ENCODE results near the gene HMGXB4.

The HMGXB4 gene

DNA sequence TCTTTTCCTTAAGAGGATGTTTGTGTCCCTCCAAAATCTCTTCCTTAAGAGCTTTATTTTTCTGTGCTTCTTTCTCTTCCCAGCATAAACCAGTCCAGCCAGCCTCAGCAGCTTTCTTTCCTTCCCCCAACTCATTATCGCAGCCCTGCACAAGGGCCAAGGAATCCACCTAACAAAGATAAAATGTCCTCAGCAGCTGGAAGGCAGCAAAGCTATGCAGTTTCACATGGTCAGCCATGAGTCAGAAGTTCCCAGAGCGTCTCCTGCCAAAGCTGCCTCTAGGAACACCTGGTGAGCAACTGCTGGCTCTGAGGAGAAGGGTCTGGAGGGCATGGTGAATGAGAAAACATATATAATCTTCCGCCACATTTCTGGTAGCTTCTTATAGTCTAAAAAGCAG lies 45.3 kb upstream of the HMGXB4 start:
- Histone ChIP-seq H3F3A (ENCODE audit: insufficient read depth) (no peaks in the 10 kb centered on the region), H3K9me3 (ENCODE audit: insufficient read depth, low read length) (no peaks in the 10 kb centered on the region), H3K27ac (ENCODE audit: low read depth, low read length) (no peak overlapping the region), H3K9me2 (replicated peaks; ENCODE audit: insufficient read depth, low read length) (no peaks in the 10 kb centered on the region), H2AFZ (ENCODE audit: low read depth, low read length, severe bottlenecking) (no peak overlapping the region), H3K4me3 (ENCODE audit: insufficient read depth, low read length, poor library complexity, severe bottlenecking) (no peak overlapping the region), H3K4me2 (ENCODE audit: low read depth, low read length, poor library complexity, severe bottlenecking) (no peak overlapping the region), H3K79me2 (ENCODE audit: insufficient read depth, low read length) (no peaks in the 10 kb centered on the region), H3K36me3 (ENCODE audit: low read length) (no peaks in the 10 kb centered on the region), H4K20me1 (ENCODE audit: low read depth, low read length) (no peaks in the 10 kb centered on the region), H3K27me3 (ENCODE audit: low read length) (no peaks in the 10 kb centered on the region), H3K9ac (ENCODE audit: low read length) (no peak overlapping the region)
- TF ChIP-seq, protein P1, sequence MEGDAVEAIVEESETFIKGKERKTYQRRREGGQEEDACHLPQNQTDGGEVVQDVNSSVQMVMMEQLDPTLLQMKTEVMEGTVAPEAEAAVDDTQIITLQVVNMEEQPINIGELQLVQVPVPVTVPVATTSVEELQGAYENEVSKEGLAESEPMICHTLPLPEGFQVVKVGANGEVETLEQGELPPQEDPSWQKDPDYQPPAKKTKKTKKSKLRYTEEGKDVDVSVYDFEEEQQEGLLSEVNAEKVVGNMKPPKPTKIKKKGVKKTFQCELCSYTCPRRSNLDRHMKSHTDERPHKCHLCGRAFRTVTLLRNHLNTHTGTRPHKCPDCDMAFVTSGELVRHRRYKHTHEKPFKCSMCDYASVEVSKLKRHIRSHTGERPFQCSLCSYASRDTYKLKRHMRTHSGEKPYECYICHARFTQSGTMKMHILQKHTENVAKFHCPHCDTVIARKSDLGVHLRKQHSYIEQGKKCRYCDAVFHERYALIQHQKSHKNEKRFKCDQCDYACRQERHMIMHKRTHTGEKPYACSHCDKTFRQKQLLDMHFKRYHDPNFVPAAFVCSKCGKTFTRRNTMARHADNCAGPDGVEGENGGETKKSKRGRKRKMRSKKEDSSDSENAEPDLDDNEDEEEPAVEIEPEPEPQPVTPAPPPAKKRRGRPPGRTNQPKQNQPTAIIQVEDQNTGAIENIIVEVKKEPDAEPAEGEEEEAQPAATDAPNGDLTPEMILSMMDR (IDR thresholded peaks at IDR 0.05; ENCODE audit: insufficient read depth, low read length, poor library complexity, severe bottlenecking), result no peak
- no peak for TF ChIP-seq EZH2phosphoT487 (conservative IDR thresholded peaks at IDR 0.05; ENCODE audit: low read length)

DNA sequence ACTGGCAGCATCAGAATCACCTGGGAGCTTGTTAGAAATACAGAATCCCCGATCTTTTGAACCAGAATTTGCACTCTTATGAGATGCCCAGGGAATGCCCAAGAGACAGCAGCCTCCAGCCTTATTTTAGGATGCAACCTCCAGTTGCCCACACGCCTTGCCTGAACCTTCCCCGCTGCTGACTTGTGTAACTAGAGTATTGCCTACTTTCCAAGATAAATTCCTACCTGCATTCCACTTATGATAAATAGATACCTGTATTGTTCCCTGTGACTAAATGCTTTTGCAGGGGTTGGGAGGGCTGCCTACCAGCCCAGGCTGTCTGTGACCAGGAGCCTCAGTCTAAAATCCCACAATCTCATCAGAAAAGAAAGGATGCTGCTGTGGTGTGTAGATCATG lies 44.3 kb upstream of the HMGXB4 start:
- no peaks in the 10 kb centered on the region for H3K9me3 ChIP-seq (ENCODE audit: insufficient read depth, low read length)
- H2AFZ ChIP-seq (ENCODE audit: low read depth, low read length, severe bottlenecking), result no peak overlapping the region
- H3K27me3 ChIP-seq (ENCODE audit: low read length), result no peaks in the 10 kb centered on the region
- H3K9ac ChIP-seq (ENCODE audit: low read length), result no peak overlapping the region
- no peak for TF ChIP-seq EZH2phosphoT487 (conservative IDR thresholded peaks at IDR 0.05; ENCODE audit: low read length)
- TF ChIP-seq, protein P1 (IDR thresholded peaks at IDR 0.05; ENCODE audit: insufficient read depth, low read length, poor library complexity, severe bottlenecking), result no peak
- H3K9me2 ChIP-seq (replicated peaks; ENCODE audit: insufficient read depth, low read length), result no peaks in the 10 kb centered on the region
- H3K79me2 ChIP-seq (ENCODE audit: insufficient read depth, low read length), result no peaks in the 10 kb centered on the region
- no peak overlapping the region for H3K4me3 ChIP-seq (ENCODE audit: insufficient read depth, low read length, poor library complexity, severe bottlenecking)
- no peak overlapping the region for H3K27ac ChIP-seq (ENCODE audit: low read depth, low read length)
- H3K36me3 ChIP-seq (ENCODE audit: low read length), result no peaks in the 10 kb centered on the region
- no peaks in the 10 kb centered on the region for H4K20me1 ChIP-seq (ENCODE audit: low read depth, low read length)
- no peaks in the 10 kb centered on the region for H3F3A ChIP-seq (ENCODE audit: insufficient read depth)
- no peak overlapping the region for H3K4me2 ChIP-seq (ENCODE audit: low read depth, low read length, poor library complexity, severe bottlenecking)

DNA sequence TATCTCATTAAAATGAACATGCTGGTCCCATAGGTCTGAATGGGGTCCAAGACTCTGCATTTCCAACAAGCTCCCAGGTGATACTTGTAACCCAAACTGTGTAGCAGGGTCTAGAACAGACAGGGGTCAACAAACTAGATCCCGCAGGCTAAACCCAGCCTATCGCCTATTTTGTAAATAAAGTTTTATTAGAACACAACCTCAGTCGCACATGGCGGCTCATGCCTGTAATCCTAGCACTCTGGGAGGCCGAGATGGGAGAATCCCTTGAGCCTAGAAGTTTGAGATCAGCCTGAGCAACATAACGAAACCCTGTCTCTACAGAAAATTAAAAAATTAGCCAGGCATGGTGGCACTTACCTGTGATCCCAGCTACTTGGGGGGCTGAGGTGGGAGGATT lies 42.3 kb upstream of the HMGXB4 start:
- Histone ChIP-seq H3K27me3 (ENCODE audit: low read length) (no peaks in the 10 kb centered on the region), H3F3A (ENCODE audit: insufficient read depth) (no peaks in the 10 kb centered on the region), H3K9me2 (replicated peaks; ENCODE audit: insufficient read depth, low read length) (no peaks in the 10 kb centered on the region), H3K36me3 (ENCODE audit: low read length) (no peaks in the 10 kb centered on the region), H4K20me1 (ENCODE audit: low read depth, low read length) (no peaks in the 10 kb centered on the region), H3K79me2 (ENCODE audit: insufficient read depth, low read length) (no peaks in the 10 kb centered on the region), H3K9me3 (ENCODE audit: insufficient read depth, low read length) (no peaks in the 10 kb centered on the region), H3K4me3 (ENCODE audit: insufficient read depth, low read length, poor library complexity, severe bottlenecking) (no peak overlapping the region), H3K27ac (ENCODE audit: low read depth, low read length) (no peak overlapping the region), H2AFZ (ENCODE audit: low read depth, low read length, severe bottlenecking) (no peak overlapping the region), H3K4me2 (ENCODE audit: low read depth, low read length, poor library complexity, severe bottlenecking) (no peak overlapping the region), H3K9ac (ENCODE audit: low read length) (no peak overlapping the region)
- no peak for TF ChIP-seq EZH2phosphoT487 (conservative IDR thresholded peaks at IDR 0.05; ENCODE audit: low read length)

DNA sequence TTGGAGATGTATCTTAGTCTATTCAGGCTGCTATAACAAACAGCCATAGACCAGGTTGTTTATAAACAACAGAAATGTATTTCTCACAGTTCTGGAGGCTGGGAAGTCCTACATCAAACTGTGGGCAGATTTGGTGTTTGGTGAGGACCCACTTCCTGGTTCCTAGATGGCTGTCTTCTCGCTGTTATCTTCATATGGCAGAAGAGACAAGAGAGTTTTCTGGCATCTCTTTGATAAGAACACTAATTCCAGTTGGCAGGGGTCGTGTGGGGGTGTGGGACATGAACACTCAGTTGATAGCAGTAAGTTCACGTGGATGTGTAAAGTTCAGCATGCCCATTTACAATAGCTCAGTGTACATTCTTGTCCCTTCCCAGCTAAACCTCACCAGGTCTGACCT lies 41.3 kb upstream of the HMGXB4 start:
- TF ChIP-seq EZH2phosphoT487 (conservative IDR thresholded peaks at IDR 0.05; ENCODE audit: low read length), result no peak
- TF ChIP-seq, protein P1 (IDR thresholded peaks at IDR 0.05; ENCODE audit: insufficient read depth, low read length, poor library complexity, severe bottlenecking), result no peak
- Histone ChIP-seq H3K79me2 (ENCODE audit: insufficient read depth, low read length) (no peaks in the 10 kb centered on the region), H3K9ac (ENCODE audit: low read length) (no peak overlapping the region), H3K4me3 (ENCODE audit: insufficient read depth, low read length, poor library complexity, severe bottlenecking) (no peak overlapping the region), H3K9me3 (ENCODE audit: insufficient read depth, low read length) (no peaks in the 10 kb centered on the region), H2AFZ (ENCODE audit: low read depth, low read length, severe bottlenecking) (no peak overlapping the region), H3K27me3 (ENCODE audit: low read length) (no peaks in the 10 kb centered on the region), H4K20me1 (ENCODE audit: low read depth, low read length) (no peaks in the 10 kb centered on the region), H3K36me3 (ENCODE audit: low read length) (no peaks in the 10 kb centered on the region), H3K4me2 (ENCODE audit: low read depth, low read length, poor library complexity, severe bottlenecking) (no peak overlapping the region), H3K27ac (ENCODE audit: low read depth, low read length) (no peak overlapping the region), H3K9me2 (replicated peaks; ENCODE audit: insufficient read depth, low read length) (no peaks in the 10 kb centered on the region), H3F3A (ENCODE audit: insufficient read depth) (no peaks in the 10 kb centered on the region)
